HG03280 (cell line): ENCODE results near the gene ITIH3.

Experiments used
- ATAC-seq: cut with Tn5 transposase; IDR thresholded peaks from one replicate; pipeline ENCODE4 v1.9.1; 2021; ENCODE audit warnings: mild to moderate bottlenecking, moderate library complexity; ENCODE audit not compliant: unreplicated experiment

The ITIH3 gene

GRCh38 chr3:52843108-52843865, 48.7 kb downstream of the ITIH3 start:
- no peak for ATAC-seq

DNA sequence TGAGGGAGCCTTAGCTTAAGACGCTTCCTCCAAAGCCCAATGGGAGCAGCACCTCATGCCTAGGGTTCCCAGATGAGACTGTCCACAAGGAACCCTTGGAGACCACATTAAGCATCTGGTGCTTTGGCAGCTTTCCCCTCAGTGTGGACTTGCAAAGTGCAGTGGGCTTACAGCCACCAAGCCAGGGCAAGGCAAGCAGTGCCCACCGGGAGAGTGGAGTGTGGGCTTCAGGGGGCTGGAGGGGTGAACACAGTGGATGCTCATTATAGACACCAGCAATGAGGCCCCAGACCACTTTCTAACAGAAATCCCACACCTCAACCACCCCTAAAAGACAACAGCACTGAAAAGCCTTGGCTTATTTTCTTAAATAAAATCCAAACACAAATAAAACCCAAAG, 49.3 kb downstream of the ITIH3 start:
- no peak for ATAC-seq

- no peak for ATAC-seq
These were observed 49.8 kb downstream of the ITIH3 start for GRCh38 chr3:52844290-52844975.

- no peak for ATAC-seq
These were observed 50.6 kb downstream of the ITIH3 start for GRCh38 chr3:52845157-52845556.

DNA sequence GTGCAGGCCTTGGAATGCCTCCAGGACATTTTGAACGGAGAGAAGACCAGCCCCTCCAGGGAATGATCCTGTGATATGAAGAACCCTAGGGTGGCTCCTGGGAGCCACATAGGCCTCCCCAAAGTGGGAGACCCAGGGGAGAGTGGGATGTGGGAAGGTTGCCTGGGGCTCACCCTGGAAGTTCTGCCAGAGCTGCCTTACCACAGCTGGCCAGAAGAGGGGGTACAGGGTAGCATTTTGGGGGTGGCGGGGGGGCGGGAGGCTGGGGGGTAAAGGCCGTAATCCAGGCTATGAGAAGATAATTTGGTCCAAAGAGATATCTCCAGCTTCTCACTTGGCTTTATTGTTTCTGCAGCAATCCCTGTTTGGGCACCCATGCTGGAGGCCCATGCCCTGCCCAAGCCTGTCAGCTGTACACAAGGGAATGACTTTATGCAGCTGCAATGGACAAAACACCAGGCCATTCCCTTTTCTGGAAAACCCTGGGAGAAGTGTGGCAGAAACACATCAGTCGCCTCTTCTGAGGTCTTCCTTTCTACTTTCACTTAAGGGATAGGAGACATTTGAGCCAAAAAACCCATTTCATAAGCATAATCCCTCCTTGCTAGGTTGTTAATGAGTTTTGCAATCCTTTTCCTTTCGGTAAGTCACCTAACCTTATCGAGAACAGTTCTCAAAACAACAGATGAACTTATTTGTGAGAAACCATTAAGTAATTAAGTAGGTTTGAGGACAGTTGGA, 51.3 kb downstream of the ITIH3 start:
- ATAC-seq, result no peak

DNA sequence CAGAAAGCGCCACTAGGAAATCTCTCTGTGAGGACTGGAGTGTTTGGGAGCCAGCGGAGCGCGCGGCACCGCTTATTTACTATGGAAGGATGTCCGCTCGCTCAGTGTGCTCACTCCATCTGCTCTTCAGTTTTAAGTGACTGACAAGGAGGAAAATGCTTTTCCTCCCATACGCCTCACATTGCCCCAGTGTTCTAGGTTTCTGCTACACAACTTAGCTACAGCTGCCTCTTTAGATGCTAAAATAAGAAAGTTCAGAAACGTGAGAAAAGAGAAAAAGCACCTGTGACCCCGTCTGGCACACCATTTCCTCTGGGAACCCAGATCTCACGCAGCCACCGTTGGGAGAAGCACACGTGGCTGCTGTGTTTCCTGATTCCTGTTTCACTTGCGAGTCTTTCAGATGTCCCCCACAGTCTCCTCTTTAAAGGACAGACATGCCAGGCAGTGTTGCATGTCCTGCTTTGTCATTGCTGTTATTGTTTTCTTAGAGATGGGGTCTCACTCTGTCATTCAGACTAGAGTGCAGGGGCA, 51.9 kb downstream of the ITIH3 start:
- ATAC-seq, result no peak

GRCh38 chr3:52847241-52847640, 52.6 kb downstream of the ITIH3 start:
- ATAC-seq, result no peak

GRCh38 chr3:52847726-52848125, 53.1 kb downstream of the ITIH3 start:
- no peak for ATAC-seq

DNA sequence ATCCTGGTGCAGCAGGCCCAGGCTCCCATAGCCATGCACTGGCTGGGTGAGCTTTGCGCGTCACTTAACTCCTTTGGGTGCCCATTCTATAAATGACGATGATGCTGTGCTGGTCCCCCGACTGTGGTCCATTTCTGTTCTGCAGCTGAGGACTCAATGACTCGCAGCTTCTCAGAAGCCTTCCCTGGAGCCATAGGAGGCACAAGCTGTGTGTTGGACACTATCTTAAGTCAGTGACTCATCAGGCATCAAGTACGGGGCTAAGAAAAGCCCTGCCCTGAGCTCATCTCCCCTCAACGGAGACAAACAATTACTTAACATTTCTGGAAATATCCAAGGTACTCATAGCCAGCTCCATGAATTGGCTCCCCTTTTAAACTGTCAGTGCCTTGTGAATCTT, 54.0 kb downstream of the ITIH3 start:
- no peak for ATAC-seq

DNA sequence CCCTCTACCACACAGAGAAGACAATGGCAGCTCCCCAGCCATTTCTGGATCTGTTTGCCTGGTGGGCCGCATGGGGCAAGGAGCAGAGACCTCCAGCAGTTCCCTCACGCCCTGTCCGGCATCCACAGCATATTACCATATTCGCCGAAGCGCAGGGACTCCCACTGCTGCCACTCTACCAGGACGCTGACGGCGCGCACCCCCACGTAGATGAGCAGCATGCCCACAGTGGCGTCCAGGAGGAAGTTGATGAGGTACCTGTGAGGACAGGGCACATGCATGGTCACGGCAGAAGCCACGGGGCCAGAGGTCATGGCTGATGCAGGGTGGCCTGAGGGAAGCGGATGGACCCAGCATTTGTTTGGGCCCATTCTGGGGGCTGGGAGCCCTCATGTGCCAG, 55.1 kb downstream of the ITIH3 start:
- no peak for ATAC-seq

DNA sequence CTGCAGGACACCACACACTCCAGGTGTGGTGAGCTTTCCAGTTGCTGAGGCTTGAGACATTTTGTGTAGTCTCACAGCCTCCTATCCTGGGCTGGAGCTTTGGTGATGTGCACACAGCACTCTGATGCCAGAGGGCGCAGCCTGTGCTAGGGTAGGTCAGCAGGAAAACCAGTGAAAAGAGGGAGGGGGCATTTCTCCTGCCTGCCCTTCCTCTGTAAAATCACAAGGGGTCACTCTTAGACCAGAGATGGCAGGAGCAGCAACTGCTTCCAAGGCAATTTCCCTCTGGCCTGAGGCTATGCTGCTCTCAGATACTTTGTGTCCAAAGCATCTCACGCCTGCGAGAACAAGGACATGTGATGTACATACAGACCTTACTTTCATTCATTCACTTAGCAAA, 56.8 kb downstream of the ITIH3 start:
- no peak for ATAC-seq

DNA sequence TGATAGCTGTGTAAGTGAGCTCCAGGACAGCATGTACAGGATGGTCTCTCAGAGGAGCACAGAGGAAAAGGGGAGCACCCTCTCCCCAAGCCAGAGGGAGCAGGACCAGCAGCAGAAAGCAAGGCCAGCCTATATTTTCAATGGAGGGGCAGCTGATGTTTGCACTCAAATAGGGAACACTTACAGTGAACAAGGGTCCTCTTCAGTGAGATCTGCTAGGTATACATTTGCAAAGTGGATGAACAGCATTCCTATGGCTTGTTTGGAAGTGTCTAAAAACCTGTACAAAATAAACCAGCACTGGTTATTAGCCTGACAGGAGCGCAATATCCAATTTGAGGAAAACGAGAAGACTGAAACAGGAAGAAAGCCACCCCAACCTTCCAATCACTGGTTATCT, 57.8 kb downstream of the ITIH3 start:
- no peak for ATAC-seq

GRCh38 chr3:52854013-52854412, 59.4 kb downstream of the ITIH3 start:
- no peak for ATAC-seq

DNA sequence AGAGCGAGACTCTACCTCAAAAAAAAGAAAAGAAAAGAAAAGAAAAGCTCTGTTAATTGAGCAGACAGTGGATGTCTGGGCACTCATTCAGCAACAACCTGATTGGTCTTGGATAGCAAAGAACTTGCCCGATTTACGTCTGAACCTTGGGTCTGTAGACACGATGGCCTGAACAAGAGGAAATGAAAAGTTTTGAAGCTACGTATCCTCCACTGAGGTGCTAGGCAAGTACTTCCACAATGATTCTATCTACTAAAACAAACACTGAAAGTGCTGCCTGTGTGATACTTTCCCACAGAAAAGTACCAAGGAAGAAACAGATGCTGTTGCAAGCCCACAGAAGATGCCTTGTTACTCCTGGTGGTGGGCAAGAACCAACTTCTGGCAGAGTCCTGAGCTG, 62.1 kb downstream of the ITIH3 start:
- no peak for ATAC-seq

- no peak for ATAC-seq
These were observed 62.5 kb downstream of the ITIH3 start for GRCh38 chr3:52857133-52857532.

DNA sequence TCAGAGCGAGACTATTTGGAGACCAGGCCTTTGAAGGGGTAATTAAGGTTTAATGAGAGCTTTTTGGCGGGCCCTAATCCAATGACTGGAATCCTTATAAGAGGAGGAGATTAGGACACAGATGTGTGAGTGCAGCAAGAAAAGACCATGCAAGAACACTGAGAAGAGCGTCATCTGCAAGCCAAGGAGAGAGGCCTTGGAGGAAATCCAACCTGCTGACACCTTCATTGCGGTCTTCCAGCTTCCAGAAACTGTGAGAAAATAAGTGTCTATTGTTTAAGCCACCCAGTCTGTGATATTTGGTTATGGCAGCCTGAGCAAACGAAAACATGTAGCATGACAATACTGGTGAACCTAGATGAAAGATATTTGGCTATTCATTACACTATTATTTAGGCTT, 63.3 kb downstream of the ITIH3 start:
- no peak for ATAC-seq
